HG03196 (cell line): Measurements from ENCODE around the gene PDE11A.
"Not testable (repeated sequence)": the region's sequence is repeated elsewhere in the genome, so short reads cannot be mapped to it uniquely, and the experiment has no call there.

Source experiments
- ATAC-seq: cut with Tn5 transposase; IDR thresholded peaks from one replicate; pipeline ENCODE4 v1.9.1; 2021; ENCODE audit not compliant: unreplicated experiment

The PDE11A gene

DNA sequence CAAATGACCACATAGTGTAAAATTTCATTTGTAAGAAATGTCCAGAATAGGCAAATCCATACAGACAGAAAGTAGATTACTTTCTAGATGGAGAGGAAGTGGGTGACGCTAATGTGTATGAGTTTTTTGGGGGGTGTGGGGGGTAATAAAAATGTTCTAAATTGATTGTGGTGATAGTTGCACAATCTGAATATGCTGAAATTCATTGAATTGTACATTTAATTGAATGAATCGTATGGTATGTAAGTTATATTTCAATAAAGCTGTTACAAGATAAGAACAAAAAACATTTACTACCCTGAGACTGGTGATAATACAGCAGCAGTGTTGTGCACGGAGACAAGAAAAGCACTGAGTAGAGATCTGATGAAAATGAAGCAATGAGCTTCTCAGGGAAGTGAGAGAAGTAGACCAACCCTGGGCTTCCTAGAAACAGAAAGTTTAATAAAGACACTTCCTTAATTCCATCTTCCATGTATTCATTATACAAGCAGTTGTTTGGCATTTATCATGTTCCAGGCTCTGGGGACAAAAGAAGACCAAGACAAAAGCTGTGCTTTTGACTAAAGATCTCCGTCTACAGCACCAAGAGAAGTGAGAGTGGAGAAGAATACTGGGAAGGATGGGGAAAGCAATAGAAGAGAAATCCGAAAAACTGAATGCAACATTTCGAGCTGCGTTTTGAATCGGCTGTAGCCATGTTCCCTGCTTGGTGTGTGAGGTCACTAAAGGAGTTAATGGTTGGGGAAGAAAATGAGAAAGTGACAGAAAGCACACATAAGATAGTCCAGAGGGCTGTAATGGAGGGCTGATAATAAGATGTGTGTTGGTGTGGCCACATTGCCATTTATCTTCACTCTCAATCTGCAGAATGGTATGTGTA is 1.8 kb upstream of the PDE11A start:
- ATAC-seq, result no peak

GRCh38 chr2:178072000-178072382 is 586 bp downstream of the PDE11A start:
- no peak for ATAC-seq

DNA sequence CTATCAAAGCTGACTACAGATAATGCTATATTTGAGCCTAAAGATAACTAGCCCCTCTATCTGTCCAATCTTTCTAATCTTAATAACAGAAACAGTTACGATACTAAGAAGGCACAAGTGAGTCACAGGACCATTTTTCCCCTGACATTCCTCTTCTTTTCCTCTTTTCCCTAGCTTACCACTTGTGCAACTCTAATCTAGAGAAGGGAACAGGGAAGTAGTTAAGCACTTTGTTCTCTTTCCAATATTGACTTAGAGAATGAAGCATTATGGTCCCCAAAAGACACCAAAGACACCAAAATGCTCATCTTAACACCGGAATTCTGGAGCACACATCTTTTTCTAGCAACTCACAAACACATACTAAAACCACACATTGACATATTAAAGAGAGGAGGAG is 1.8 kb downstream of the PDE11A start:
- no peak for ATAC-seq

- ATAC-seq, result no peak
These were observed 3.0 kb downstream of the PDE11A start for GRCh38 chr2:178069551-178069950.

DNA sequence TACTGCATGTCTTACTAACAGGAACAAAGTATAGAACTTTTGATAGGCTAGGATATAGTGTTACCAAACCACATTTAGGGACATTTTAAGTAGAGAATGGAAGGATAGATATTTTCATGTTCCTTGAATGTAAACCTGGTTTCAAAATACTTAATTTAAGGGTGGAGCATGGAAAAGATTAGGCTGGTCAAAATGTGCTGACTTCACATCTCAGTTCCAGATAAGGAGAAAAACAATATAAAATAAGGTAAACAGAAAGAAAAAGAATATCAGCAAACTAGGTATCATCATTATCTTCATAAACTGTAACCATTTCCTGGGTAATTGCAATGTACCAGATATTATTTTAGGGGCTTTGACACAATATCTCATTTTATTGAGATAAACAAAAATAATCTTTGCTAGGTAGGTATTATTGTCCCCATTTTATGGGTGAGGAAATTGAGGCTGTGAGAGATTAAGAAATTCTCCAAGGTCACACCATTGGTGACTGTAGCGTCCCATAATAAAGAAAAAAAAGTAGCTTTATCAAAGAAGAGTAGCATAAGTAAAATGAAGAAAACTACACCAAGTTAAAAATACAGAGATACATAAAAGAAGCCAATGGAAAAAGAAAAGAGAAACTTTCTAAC is 3.6 kb downstream of the PDE11A start:
- ATAC-seq, result no peak

DNA sequence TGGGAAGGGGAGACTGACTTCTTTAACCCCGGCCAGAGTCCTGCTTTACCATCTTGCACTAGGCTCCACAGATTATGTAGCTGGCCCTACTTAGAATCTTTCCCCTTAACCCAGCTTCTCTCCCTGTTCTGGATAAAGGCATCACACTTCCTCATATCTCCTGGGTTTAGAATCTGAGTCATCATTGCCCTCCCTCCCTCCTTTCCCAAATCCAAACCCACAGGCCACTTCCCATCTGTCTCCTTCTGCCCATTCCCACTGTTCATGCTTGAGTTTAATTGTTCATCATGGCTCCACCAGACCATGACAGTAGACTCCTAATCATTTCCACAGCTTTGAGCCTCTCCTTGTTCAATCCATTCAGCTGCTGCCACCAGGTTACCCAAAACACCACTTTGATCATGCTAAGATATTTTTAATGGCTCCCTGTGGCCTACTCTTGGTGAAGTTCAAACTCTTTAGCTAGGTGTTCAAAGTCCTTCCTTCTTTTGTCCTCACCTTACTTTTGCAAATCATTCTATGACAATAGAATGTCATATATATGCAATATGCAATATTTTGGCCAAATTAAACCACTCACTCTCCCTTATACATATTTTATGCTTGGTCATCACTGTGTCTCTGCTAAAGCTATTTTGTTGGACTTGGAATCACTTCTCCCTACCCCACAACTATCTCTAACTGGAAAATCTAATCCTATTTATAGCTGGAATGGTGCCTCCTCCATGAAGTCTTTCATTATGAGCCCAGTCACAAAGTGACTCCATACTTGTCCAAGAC is 5.5 kb downstream of the PDE11A start:
- ATAC-seq, result no peak

DNA sequence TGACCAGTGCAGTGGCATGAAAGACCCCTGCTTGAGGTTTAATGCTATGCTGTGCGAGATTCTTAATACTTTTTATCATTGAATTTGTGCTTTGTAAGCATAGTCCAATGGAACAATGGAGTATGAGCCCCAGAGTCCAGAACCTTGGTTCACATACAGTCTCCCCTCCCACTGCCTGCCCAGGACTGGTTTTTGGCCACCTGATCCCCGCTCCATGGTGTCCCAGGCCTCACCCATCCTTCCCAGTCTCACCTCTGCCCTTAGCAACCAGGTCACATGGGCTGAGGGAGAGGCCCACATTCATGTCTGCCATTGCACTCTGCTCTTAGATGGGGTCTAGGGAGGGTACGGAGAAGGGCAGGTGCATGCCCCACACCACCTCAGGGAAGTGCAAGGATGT is 6.3 kb downstream of the PDE11A start:
- no peak for ATAC-seq

DNA sequence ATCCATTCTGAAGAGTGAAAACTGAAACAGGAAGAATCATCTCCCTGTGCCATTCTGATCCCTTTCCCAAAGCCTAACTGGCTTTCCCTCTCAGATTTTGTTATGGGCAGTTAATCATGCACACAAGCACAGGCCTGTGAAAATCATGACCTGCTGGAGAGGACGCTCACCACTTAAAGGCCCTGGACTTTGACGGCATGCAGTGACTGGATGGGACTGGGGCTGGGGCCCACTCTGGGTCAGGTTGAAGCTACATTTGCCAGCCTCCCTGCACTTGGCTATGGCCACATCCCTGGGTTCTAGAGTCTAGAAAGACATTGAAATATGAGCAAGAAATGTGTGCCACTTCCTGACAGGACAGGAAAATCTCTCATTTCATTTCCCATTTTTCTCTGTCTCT is 12.9 kb downstream of the PDE11A start:
- no peak for ATAC-seq

DNA sequence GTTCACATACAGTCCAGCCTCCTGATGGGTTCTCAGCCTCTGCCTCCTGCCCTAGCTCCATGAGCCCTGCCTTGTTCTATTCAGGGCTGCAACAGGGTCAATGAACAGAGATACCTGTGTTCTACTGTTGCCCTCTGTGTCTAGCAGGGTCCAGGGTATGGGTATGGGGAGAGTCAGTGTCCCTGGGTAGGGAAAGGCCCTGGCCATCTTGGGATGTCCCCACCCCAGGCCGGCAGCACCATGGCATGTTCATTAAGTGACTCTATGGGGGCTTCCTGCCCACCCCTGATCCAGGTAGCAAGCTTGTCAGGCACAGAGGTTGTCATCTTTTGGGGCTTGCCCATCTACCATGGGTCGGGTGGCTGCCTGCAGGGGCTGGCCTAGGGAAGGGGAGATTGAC is 13.5 kb downstream of the PDE11A start:
- ATAC-seq, result no peak

DNA sequence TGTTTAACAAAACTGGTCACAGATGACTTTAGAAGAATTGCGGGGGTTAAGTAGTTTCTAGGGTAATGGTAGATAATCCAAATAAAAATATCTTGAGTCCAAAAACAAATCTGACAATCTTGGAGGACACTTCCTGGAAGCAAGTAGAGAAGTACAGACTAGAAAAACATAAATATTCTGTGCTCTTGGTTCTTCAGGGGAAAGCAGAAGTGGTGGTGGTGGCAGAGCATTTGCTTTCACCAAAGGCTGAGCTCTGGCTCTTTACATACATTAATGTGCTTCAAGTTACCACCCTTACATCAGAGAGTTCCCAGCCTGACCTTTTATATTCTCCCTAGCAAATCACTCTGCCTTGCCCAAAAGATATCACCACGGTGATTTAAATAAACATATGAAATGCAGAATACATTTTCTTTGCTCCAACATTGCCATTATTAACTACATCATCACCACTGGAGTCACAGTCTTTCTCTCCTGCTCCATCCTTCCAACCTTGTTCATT is 15.3 kb downstream of the PDE11A start:
- no peak for ATAC-seq

- ATAC-seq, result no peak
These were observed 16.2 kb downstream of the PDE11A start for GRCh38 chr2:178056345-178056744.

DNA sequence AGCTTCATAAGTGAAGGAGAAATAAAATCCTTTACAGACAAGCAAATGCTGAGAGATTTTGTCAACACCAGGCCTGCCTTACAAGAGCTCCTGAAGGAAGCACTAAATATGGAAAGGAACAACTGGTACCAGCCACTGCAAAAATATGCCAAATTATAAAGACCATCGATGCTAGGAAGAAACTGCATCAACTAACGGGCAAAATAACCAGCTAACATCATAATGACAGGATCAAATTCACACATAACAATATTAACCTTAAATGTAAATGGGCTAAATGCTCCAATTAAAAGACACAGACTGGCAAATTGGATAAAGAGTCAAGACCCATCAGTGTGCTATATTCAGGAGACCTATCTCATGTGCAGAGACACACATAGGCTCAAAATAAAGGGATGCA is 21.3 kb downstream of the PDE11A start:
- not testable (repeated sequence) for ATAC-seq

- ATAC-seq, result no peak
These were observed 25.2 kb downstream of the PDE11A start for GRCh38 chr2:178047391-178047790.

GRCh38 chr2:178044836-178045235 is 27.7 kb downstream of the PDE11A start:
- ATAC-seq, result no peak

- ATAC-seq, result no peak
These were observed 29.3 kb downstream of the PDE11A start for GRCh38 chr2:178043266-178043665.

GRCh38 chr2:178033583-178033982 is 39.0 kb downstream of the PDE11A start:
- ATAC-seq, result not testable (repeated sequence)

GRCh38 chr2:178029342-178029741 is 43.2 kb downstream of the PDE11A start:
- ATAC-seq, result no peak

DNA sequence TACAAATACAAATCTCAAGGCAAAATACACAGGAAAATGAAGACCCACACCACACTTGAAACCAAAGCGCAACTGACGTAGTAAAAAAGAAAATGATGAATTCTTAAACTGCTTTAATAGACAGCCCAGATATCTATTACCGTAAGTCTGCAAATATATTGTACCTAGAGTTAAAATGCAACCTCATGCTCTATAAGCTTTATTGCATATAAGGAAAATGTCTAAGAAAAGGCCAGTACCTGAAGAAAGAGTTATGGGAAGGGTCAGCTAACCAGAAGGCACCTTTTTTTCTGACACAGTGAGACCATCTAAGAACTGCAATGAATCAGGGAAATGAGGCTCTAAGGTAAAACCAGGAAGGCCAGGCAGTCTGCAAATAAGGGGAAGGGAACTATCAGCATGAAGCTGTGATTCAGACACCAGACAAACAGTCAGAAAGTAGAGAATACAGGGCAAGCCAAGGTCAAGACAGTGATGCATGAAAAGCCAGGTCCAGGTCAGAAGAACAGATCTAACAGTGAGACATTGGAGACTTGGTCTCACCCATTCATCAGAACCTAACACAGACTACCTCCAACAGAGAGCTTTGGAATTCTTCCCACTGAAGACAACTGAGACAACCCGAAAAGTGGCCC is 46.9 kb downstream of the PDE11A start:
- no peak for ATAC-seq

DNA sequence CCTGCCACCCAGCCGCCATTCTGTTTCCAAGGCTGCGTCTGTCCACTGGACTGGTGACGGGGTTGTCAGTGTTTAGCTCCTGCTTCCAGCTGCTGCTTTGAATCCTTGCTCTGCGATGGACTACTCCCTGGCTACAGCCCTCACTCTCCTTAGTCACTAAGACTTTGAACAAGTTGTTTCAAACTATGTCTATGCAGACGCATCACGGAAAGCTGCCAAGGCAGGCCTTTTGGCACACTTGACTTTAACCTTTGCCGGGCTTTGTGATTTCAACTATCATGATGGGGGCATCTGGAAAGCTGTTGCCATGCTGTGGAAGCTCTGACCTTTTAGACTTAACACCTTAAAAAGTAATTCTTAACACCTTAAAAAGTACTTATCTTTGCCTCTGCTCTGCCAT is 54.4 kb downstream of the PDE11A start:
- ATAC-seq, result no peak

DNA sequence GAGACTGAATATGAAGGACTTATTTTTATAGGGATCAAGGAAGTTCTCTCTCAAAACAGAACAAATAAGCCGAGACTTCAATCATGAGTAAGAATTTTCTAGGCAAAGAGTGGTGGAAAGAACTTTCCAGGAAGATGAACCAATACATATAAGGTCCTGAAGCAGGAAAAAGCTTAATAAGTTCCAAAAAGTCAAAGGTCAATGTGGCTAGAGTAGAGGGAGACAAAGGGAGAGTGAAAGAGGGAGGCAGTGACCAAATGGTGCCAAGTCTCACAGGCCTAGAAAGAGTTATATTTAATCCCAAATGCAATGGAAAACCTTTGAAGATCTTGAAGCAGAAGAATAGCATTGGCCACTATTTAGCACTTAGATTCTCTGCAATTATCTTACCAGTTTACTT is 56.0 kb downstream of the PDE11A start:
- ATAC-seq, result no peak

- ATAC-seq, result no peak
These were observed 59.9 kb downstream of the PDE11A start for GRCh38 chr2:178012639-178013038.
